HG03039 (cell line): ENCODE results near the gene SMAGP.
"Not testable (repeated sequence)": the region's sequence is repeated elsewhere in the genome, so short reads cannot be mapped to it uniquely, and the experiment has no call there.

Experiments used
- ATAC-seq: cut with Tn5 transposase; IDR thresholded peaks from one replicate; pipeline ENCODE4 v1.9.1; 2021; ENCODE audit warnings: mild to moderate bottlenecking, moderate library complexity; ENCODE audit not compliant: unreplicated experiment

The SMAGP gene, protein sequence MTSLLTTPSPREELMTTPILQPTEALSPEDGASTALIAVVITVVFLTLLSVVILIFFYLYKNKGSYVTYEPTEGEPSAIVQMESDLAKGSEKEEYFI

DNA sequence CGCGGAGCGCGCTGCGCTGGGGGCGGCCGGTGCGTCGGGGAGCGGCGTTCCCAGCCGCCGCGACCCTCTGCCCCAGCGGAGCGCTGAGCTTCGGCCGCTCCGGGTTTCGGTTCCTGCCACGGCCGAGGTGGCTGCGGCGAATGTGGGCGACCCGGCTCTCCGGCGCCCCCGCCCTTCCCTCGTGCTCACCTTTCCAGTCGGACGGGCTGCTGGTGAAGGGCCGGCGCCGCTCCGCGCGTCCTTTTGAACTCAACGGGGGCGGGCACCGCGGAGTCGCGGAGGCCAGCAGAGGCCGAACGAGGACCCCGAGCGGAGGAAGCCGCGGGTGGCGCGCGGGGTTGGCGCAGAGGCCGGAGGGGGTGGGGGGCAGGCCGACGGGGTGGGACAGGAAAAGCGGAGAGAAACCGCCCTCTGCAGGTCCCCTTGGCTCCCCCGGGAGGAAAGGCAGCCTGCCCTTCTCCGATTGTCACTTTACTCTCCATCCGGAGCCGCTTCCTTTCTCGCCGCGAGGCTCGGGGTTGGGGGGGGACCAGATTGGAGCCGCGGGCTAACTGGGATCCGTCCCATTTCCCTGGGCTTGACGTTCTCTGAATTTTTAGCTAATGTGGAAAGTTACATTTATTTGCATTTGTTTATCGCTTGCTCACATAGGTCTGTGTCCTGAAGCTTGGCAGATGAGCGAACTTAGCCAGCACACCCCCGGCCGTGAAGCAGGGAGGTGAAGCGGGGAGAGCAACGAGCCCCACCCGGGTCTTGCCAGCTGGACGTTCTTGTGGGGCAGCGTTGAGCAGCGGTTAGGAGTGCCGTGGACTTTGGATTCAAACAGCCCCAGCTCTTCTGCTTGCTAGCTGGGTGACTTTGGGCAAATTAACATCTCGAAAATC, at the start of gene SMAGP:
TSS of gene SMAGP (minus strand) at position 349 of the 884 bp plus-strand sequence. CDS start 1,137 bp downstream, outside the sequence.
- no peak for ATAC-seq

DNA sequence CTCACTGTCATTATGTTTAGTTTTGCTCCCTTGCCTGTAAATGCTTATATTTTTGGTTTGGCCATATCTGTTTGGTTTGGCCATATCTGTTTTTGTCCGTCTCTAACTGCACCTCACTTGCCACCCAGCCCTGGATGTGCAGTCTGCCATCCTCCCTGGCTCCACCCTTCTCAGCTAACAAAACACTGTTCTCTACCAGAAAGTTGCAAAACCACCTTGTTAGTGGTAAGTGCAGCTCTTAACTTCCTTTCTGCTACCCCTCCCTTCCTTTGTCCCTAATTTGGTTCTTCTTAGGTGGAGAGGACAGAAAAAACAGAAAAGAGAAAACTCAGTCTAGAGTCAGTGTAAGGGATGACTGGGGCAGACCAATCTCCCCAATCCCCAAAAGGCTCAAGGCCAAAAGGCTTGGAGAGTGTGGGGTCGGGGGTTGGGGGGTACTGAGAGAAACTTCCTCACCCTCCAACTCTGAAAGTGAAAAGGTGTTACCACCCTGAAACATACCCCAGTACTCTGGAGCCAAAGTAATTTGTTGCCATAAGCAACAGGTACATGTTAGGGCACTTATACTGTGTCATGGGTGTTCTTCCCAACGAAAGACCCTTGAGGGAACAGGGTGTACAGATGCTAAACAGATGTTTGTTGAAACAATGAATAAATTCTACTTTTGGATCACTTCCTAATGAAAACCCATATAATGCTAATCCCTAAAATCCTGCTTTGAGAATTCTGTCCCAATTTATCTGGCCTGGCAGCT, 48.8 kb upstream of the SMAGP start:
- no peak for ATAC-seq

DNA sequence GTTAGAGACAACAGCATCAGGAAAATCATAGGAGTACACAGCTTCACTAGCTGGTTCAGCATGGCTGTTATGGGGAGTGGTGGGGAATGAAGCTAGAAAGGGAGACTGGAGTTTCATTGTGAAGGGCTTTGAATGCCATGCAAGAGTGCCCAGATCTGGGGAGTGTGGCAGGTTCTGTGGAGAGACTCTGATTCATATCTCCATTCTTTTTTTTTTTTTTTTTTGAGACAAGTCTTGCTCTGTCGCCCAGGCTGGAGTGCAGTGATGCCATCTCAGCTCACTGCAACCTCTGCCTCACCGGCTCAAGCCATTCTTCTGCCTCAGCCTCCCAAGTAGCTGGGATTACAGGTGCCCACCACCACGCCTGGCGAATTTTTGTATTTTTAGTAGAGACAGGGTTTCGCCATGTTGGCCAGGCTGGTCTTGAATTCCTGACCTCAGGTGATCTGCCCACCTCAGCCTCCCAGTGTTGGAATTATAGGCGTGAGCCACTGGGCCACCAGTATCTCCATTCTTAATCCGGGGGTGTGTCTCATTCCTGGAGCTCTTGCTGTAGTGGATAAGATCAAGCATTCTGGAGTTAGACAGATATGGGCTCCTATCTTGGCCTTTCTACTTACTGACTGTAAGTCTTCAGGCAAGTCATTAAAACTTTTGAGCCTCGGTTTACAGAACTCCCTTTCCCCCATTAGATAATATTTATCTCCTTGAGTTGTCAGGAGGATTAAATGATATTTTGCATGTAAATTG, 48.0 kb upstream of the SMAGP start:
- not testable (repeated sequence) for ATAC-seq

DNA sequence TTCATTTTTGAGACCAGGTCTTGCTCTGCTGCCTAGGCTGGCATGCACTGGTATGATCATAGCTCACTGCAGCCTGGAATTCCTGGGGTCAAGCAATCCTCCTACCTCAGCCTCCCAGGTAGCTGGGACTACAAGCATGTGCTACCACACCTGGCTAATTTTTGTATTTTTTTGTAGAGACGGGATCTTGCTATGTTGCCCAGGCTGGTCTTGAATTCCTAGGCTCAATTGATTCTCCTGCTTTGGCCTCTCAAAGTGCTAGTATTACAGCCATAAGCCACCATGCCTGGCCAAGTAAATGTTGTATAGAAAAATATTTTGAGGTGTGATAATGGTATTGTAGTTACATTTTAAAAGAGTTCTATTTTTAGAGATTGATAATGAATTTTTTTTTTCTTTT, 41.2 kb upstream of the SMAGP start:
- no peak for ATAC-seq

DNA sequence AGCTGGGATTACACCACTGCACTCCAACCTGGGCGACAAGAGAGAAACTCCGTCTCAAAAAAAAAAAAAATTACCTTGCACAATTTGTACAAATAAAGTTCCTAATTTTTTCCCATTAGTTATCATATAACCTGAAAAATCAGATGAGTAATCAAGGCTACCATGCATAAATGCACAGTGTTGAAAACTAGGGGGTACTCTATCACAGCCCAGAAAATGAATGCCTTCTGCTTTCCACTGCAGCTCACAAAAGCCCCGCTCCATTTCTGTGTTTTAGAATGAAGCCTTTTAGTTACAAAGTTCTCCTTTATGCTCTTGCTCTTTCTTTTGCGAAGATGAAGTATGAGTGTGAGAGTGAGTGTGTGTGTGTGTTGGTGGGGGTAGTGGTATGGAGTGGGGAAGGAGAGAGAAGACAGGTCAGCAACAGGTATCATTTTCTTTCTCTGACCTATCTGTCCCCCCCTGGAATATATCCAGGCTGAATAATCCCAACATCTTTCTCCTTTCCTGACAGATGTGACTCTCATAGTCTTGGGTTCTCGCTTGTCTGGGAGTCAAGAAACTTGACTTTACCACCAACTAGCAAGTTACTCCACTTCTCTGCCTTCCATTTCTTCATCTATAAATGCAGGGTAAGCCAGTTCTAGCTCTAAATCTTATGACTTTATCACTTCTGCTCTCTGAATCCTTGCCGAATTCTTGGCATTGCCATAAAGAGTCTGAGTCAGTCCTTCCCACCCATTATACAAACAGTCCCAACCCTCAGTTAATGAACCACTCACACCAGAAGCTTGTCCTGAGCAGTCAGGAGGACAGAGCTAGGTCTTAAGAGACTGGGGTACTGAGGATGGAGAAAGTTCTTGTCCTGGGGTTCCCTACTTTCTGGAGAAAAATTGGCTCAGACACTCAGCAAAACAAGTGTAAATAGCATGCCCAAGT, 37.7 kb upstream of the SMAGP start:
- ATAC-seq, result no peak

DNA sequence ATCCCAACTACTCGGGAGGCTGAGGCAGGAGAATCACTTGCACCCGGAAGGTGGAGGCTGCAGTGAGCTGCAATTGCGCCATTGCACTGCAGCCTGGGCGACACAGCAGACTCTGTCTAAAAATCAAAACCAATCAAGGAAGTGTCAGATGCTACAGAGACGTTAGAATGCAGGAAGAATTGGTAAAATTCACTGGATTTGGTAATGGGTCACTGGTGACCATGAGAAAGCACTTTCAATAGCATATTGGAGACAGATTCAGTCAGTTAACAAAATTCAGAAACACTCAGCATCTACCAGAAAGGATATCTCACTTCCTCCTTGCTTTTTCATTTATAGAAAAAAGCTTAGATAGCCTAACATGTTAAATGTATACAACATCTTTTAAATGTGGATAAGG, 36.3 kb upstream of the SMAGP start:
- no peak for ATAC-seq

DNA sequence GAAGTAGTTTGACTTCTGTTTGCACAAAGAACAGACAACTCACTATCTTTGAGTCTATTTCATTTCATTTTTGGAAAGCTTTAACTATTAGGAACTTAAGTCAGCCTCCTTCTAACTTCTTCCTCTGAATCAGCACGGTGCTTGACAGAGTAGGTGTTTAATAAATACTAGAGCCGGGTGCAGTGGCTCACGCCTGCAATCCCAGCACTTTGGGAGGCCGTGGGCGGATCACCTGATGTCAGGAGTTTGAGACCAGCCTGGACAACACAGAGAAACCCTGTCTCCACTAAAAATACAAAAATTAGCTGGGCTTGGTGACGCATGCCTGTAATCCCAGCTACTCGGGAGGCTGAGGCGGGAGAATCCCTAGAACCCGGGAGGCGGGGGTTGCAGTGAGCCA, 30.6 kb upstream of the SMAGP start:
- ATAC-seq, result not testable (repeated sequence)

DNA sequence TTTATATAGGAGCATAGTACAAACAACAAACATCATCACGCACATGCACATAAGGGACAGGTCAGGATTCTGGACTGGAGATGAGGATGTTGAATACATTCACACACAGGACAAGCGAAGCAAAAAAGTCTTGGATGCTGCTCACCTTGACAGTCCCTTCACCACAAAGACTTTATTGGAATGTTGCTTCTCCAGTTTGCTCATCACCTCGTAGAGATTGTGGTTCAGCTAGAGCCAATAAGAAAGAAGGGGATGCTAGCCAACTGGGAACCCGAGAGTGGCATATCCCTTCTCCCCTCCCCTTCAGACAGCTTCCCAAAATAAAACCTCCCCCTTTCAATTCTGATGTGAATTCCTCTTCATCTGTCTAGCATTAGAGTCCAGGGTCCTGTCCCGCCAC, 25.4 kb upstream of the SMAGP start:
- no peak for ATAC-seq

DNA sequence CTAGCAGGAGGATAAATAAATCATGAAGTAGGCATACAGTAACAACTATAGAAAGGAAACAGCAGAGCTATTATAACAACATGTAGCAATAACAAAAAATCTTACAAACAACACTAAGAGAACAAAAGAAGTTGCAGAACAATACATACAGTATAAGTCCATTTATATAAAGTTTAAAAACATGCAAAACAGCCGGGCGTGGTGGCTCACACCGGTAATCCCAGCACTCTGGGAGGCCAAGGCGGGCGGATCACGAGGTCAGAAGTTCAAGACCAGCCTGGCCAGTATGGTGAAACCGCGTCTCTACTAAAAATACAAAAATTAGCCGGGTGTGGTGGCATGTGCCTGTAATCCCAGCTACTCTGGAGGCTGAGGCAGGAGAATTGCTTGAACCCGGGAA, 23.9 kb upstream of the SMAGP start:
- not testable (repeated sequence) for ATAC-seq

DNA sequence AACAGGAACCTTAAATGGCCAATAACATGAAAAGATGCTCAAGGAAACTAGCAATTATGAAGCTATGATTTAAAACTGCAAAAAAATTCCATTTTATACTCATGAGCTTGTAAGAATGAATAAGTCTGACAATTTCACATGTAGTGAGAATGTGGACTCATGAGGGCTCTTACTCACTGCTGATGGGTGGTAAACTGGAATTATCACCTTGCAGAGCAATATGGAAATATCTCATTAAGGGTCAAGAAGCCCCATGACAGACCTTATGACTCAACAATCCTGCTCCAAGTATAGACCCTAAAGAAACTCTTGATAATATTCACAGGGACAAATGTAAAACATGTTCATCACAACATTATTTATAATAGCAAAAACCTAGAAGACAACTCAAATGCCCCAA, 23.5 kb upstream of the SMAGP start:
- ATAC-seq, result no peak

DNA sequence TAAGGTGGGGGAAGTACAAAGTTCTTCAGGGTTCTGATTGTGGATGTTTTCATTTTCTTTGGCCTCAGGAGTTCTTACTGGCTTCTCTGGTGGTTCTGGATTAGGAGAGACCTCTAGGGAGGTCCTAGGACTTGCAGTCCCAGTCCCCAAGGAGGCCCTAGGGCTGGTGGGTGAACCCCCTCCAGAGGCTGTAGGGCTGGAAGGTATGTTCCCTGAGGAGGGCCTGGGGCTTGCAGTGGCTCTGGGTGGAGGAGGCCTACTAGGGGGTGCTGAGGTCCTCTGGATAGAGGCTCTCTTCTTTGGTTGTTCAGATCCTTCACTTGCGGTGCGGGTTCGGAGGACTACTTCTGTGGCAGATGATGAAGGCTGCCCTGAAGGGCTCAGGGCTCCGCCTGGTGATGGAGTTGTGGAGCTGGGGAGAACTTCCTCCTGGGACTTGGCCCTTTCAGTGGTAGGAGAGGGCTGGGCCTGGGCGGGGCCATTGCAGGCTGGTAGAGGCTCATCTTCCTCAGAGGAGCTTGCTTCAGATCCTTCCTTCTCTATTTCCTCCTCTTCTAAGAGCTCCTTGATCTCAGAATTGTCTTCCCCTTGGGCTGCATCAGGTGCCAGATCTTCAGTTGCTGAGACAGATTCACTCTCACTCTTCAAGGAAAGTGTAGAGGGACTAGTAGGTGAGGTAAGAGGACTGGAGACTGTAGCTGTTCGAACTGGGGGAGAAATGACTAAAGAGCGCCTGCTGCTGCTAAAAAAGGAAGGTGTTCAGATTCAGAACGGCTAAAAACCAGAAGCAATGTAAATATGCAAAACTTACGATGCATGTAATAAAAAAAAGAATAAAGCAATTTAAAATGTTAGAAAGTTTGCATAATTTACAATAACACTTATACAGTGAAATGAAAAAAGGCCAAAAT, 21.6 kb upstream of the SMAGP start:
- not testable (repeated sequence) for ATAC-seq

DNA sequence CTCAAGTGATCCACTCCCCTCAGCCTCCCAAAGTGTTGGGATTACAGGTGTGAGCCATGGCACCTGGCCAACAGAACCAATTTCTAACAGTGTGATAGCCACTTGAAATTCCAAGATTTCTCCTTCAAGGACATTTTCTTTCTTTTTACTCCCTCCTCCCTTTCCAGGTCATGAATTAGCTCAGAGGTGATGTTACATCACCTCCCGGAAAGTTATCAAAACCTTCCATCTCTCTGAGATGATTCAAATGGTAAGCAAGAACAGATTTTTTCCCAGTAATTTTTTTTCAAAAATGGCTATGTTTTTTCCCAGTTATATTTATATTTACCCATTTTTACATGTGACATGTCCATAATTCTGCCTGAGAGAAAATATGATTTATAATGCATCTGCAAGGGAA, 15.6 kb upstream of the SMAGP start:
- no peak for ATAC-seq

DNA sequence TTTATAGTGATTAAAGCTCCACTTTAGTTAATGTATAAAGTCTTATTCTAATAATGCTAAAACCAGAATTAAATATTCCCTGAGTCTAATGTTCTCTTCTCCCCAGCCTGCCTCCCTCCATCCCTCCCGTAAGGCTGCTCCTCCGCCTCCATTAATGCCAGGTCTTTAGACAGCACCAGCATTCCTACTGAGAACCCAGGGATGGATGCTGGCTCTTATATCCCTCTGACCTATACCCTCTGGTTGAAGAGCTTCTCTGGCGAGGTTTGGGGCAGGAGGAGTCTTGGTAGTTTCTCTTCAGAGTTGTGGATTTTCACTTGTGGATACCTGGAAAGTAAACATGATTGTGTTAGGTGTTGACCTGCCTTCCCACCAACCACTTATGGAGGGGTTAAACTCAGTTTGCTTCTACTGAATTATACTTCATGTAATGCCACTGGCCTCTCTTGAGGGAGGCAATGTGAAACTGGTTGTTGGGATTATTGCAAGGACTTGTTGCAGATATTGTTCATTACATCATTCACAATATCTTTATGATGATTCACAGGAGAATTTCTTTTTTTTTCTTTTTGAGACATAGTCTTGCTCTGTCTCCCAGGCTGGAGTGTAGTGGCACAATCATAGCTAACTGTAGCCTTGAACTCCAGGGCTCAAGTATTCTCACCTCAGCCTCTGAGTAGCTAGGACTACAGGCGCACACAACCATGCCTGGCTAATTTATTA, 11.1 kb upstream of the SMAGP start:
- ATAC-seq, result no peak

DNA sequence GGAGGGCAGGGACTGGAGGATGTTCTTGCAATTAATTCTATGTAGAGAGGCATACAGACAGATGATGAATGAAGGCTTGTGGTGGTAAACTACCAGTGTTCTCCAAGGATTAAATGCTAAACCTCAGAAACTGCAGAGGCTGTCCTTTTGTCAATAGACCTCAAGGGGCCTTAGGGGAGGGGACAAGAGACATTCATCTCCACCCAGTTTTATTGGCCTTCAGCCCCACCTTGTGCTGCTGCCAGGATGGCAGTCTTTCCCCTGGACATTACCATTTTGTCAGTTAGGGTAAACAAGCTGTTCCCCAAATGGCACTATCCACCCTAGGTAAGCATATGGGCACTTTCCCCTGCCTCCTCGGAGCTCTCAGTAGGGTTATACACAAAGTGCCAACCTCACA, 4.9 kb upstream of the SMAGP start:
- no peak for ATAC-seq

DNA sequence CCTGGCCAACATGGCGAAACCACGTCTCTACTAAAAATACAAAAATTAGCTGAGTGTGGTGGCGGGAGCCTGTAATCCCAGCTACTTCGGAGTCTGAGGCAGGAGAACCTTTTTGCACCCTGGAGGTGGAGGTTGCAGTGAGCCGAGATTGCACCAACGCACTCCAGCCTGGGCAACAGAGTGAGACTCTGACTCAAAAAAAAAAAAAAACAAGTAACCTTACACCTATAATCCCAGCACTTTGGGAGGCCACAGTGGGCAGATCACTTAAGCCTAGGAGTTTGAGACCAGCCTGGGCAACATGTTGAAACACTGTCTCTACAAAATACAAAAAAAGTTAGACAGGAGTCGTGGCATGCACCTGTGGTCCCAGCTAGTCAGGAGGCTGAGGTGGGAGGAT, 2.6 kb upstream of the SMAGP start:
- not testable (repeated sequence) for ATAC-seq

DNA sequence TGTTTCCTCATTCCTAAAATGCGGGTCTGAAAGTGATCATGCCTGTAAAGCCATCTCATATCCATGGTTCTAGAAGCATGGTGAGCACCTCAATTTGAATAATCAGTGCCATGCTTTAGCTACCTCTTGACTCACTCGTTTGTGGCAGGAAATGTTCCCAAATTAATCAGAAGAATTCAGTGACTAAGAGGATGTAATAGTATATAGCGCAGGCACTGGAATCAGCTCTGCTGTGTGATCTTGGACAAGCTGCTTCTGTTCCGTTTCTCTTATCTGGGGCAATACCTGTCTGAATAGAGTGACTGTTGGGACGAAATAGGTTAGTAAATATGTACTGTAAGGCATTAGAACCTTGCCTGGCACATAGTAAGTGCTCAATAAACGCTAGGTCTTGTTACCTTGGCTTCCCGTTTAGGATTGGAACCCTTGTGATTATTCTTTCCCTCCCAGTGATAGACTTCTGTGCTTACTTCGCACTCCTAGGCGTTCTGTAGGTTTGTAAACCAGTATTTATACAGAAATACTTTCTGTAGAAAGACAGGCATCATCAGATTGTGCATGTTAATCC, 820 bp upstream of the SMAGP start:
- ATAC-seq, result no peak

DNA sequence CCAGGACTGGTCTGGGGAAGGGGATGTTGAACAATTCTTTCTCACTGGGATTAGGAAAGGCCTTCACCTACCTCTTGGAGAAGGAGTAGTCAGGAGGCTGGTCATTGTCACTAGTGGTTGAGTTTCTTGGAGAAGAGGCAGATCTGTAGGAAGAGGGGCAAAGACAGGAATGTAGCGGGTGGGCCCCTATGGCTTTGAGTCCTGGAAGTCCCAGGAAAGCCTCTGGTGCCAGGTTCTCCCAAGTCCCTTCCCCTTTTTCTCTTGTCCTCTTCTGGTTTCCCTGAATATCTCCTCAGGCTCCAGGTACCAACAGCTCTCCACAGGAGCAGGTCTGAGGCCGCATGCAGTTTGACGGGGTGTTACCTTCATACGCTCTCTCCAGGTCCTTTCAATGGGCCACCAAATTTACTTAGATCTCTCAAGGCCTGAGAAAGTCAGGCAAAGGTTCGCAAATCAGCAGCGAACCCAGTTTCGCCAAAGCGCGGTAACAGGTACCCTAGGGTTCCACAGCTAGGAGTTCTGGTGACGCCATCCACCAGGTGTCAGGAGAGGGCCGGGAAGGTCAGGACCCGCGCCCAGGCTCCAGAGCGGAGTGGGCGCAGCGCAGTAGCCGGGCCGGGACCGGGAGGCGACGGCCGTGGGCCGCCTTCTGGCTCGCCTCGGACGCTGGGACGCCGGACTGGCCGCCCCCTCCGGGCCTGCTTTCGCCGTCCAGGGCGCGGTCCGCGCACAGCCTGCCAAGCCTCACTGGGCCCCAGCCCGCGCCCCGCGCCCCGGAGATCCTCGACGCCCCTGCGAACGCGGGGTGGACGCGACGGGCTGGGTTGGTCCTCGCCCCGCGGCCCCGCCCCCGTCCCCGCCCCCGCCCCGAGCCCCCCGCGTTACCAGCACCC, 795 bp downstream of the SMAGP start:
- no peak for ATAC-seq
